ENCODE data around the gene SIPA1.
A peak's percentile ranks its signal among the peaks of the same experiment; 100 is the strongest.
"Not testable (repeated sequence)": the region's sequence is repeated elsewhere in the genome, so short reads cannot be mapped to it uniquely, and the experiment has no call there.

SIPA1 gene

GRCh38 chr11:65661599-65662246, 23.8 kb downstream of the SIPA1 start:
- no peaks in the 10 kb centered on the region for H3K27me3 Mint-ChIP-seq (ENCODE audit: low read depth)
- peaks cover 20% of the 10 kb centered on the region for H3K4me1 Mint-ChIP-seq (ENCODE audit: low read depth)
- peaks cover 43% of the 10 kb centered on the region for H3K36me3 Mint-ChIP-seq (ENCODE audit: low read depth)
- H3K27ac Mint-ChIP-seq, result peak overlapping the region; percentile 79
- DNase-seq (ENCODE audit: low spot score), result no peak
- H3K4me3 Mint-ChIP-seq, result peak overlapping the region; percentile 86
- no peaks in the 10 kb centered on the region for H3K9me3 Mint-ChIP-seq

- no peaks in the 10 kb centered on the region for H3K27me3 Mint-ChIP-seq (ENCODE audit: low read depth)
- peak overlapping the region; percentile 86 for H3K4me3 Mint-ChIP-seq
- no peak for DNase-seq (ENCODE audit: low spot score)
- H3K27ac Mint-ChIP-seq, result peak overlapping the region; percentile 79
- peaks cover 20% of the 10 kb centered on the region for H3K4me1 Mint-ChIP-seq (ENCODE audit: low read depth)
- peaks cover 37% of the 10 kb centered on the region for H3K36me3 Mint-ChIP-seq (ENCODE audit: low read depth)
- no peaks in the 10 kb centered on the region for H3K9me3 Mint-ChIP-seq
These were observed 24.4 kb downstream of the SIPA1 start for GRCh38 chr11:65662247-65662798.

- no peaks in the 10 kb centered on the region for H3K27me3 Mint-ChIP-seq (ENCODE audit: low read depth)
- H3K4me1 Mint-ChIP-seq (ENCODE audit: low read depth), result peaks cover 20% of the 10 kb centered on the region
- H3K36me3 Mint-ChIP-seq (ENCODE audit: low read depth), result peaks cover 32% of the 10 kb centered on the region
- peak within 1 kb of the TSS; percentile 92 for H3K4me3 Mint-ChIP-seq
- peak within 1 kb of the TSS; percentile 89 for H3K27ac Mint-ChIP-seq
- peak; percentile 94 for DNase-seq (ENCODE audit: low spot score)
- no peaks in the 10 kb centered on the region for H3K9me3 Mint-ChIP-seq
These were observed 25.1 kb downstream of the SIPA1 start, which contains the start of gene RELA for GRCh38 chr11:65662799-65663638. Gene RELA, minus strand, starts transcription at chr11:65662916. Its CDS starts 84 bp downstream, at chr11:65662832.

- Mint-ChIP-seq H3K4me3 (peak overlapping the region; percentile 92), H3K27ac (peak overlapping the region; percentile 89), H3K4me1 (ENCODE audit: low read depth) (peaks cover 20% of the 10 kb centered on the region), H3K36me3 (ENCODE audit: low read depth) (peaks cover 28% of the 10 kb centered on the region), H3K27me3 (ENCODE audit: low read depth) (no peaks in the 10 kb centered on the region), H3K9me3 (no peaks in the 10 kb centered on the region)
- DNase-seq (ENCODE audit: low spot score), result peak; percentile 41
These were observed 25.8 kb downstream of the SIPA1 start for GRCh38 chr11:65663639-65664200.

GRCh38 chr11:65672180-65672860, 34.4 kb downstream of the SIPA1 start:
- Mint-ChIP-seq H3K4me3 (no peak overlapping the region), H3K4me1 (ENCODE audit: low read depth) (peaks cover 2% of the 10 kb centered on the region), H3K27me3 (ENCODE audit: low read depth) (peaks cover 2% of the 10 kb centered on the region), H3K27ac (no peak overlapping the region), H3K9me3 (no peaks in the 10 kb centered on the region), H3K36me3 (ENCODE audit: low read depth) (no peaks in the 10 kb centered on the region)
- DNase-seq (ENCODE audit: low spot score), result no peak

- H3K4me3 Mint-ChIP-seq, result no peak overlapping the region
- no peak overlapping the region for H3K27ac Mint-ChIP-seq
- H3K36me3 Mint-ChIP-seq (ENCODE audit: low read depth), result no peaks in the 10 kb centered on the region
- peaks cover 2% of the 10 kb centered on the region for H3K27me3 Mint-ChIP-seq (ENCODE audit: low read depth)
- DNase-seq (ENCODE audit: low spot score), result no peak
- H3K9me3 Mint-ChIP-seq, result no peaks in the 10 kb centered on the region
- H3K4me1 Mint-ChIP-seq (ENCODE audit: low read depth), result peaks cover 2% of the 10 kb centered on the region
These were observed 35.1 kb downstream of the SIPA1 start for GRCh38 chr11:65672982-65673381.

- H3K36me3 Mint-ChIP-seq (ENCODE audit: low read depth), result no peaks in the 10 kb centered on the region
- no peak for DNase-seq (ENCODE audit: low spot score)
- H3K4me1 Mint-ChIP-seq (ENCODE audit: low read depth), result no peaks in the 10 kb centered on the region
- H3K27me3 Mint-ChIP-seq (ENCODE audit: low read depth), result peaks cover 11% of the 10 kb centered on the region
- no peak overlapping the region for H3K4me3 Mint-ChIP-seq
- H3K9me3 Mint-ChIP-seq, result no peaks in the 10 kb centered on the region
- H3K27ac Mint-ChIP-seq, result no peak overlapping the region
These were observed 42.4 kb downstream of the SIPA1 start for GRCh38 chr11:65680192-65680743.

- DNase-seq (ENCODE audit: low spot score); H3K4me1 Mint-ChIP-seq (ENCODE audit: low read depth); H3K27ac Mint-ChIP-seq; H3K36me3 Mint-ChIP-seq (ENCODE audit: low read depth); H3K4me3 Mint-ChIP-seq; H3K9me3 Mint-ChIP-seq: not testable (repeated sequence)
- H3K27me3 Mint-ChIP-seq (ENCODE audit: low read depth), result peaks cover 13% of the 10 kb centered on the region
These were observed 45.6 kb downstream of the SIPA1 start for GRCh38 chr11:65683480-65683879.

- H3K27ac Mint-ChIP-seq, result no peak overlapping the region
- H3K9me3 Mint-ChIP-seq, result no peaks in the 10 kb centered on the region
- peaks cover 14% of the 10 kb centered on the region for H3K27me3 Mint-ChIP-seq (ENCODE audit: low read depth)
- no peaks in the 10 kb centered on the region for H3K4me1 Mint-ChIP-seq (ENCODE audit: low read depth)
- no peaks in the 10 kb centered on the region for H3K36me3 Mint-ChIP-seq (ENCODE audit: low read depth)
- no peak for DNase-seq (ENCODE audit: low spot score)
- no peak overlapping the region for H3K4me3 Mint-ChIP-seq
These were observed 48.1 kb downstream of the SIPA1 start for GRCh38 chr11:65685981-65686380.

- not testable (repeated sequence) for H3K27me3 Mint-ChIP-seq (ENCODE audit: low read depth); H3K9me3 Mint-ChIP-seq; H3K4me3 Mint-ChIP-seq; H3K36me3 Mint-ChIP-seq (ENCODE audit: low read depth); H3K4me1 Mint-ChIP-seq (ENCODE audit: low read depth); DNase-seq (ENCODE audit: low spot score); H3K27ac Mint-ChIP-seq
These were observed 53.9 kb downstream of the SIPA1 start for GRCh38 chr11:65691847-65692246.

GRCh38 chr11:65692367-65692766, 54.5 kb downstream of the SIPA1 start:
- no peak overlapping the region for H3K4me3 Mint-ChIP-seq
- H3K9me3 Mint-ChIP-seq, result no peaks in the 10 kb centered on the region
- no peaks in the 10 kb centered on the region for H3K36me3 Mint-ChIP-seq (ENCODE audit: low read depth)
- H3K27me3 Mint-ChIP-seq (ENCODE audit: low read depth), result peaks cover 2% of the 10 kb centered on the region
- H3K27ac Mint-ChIP-seq, result no peak overlapping the region
- no peaks in the 10 kb centered on the region for H3K4me1 Mint-ChIP-seq (ENCODE audit: low read depth)
- DNase-seq (ENCODE audit: low spot score), result no peak

GRCh38 chr11:65695459-65696241, 57.7 kb downstream of the SIPA1 start:
- Mint-ChIP-seq H3K36me3 (ENCODE audit: low read depth) (no peaks in the 10 kb centered on the region), H3K4me3 (no peak overlapping the region), H3K4me1 (ENCODE audit: low read depth) (no peaks in the 10 kb centered on the region), H3K9me3 (no peaks in the 10 kb centered on the region), H3K27ac (no peak overlapping the region), H3K27me3 (ENCODE audit: low read depth) (peaks cover 12% of the 10 kb centered on the region)
- no peak for DNase-seq (ENCODE audit: low spot score)

All from T-helper 2 cell treated with Interferon-gamma antibody and Interleukin-4, amounts not matched to agents 5 μg/mL and 100 μg/mL, for 36 hours (primary cell).